Middle frontal gyrus (tissue), 1 donor: ENCODE results near the gene CCDC81.
"Not testable (repeated sequence)": the region's sequence is repeated elsewhere in the genome, so short reads cannot be mapped to it uniquely, and the experiment has no call there.

ENCODE experiments used
- DNase-seq: peaks from one replicate; pipeline ENCODE4 v3.0.0-alpha.2; 2015; ENCODE audit warnings: low spot score; ENCODE audit errors: extremely low spot score

CCDC81 gene

GRCh38 chr11:86374586-86374985 lies at the start of gene CCDC81:
TSS of gene CCDC81 (plus strand) at chr11:86374887. CDS start at chr11:86375164, 277 bp downstream.
- DNase-seq, result no peak

GRCh38 chr11:86335131-86335767 lies 39.4 kb upstream of the CCDC81 start:
- DNase-seq, result no peak

DNA sequence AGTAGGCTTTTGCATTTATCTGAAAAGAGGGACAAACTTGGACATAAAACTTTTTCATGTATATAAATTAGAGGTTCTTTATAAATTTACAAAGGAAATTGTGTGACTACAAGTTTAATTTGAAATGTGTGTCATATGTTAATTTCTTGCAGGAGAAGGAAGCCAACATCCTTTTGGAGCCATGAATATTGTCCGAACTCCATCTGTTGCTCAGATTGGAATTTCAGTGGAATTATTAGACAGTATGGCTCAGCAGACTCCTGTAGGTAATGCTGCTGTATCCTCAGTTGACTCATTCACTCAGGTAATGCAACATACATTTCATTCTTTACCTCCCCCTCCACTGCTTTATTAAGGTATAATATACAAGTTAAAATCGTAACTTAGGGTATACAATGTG lies 37.5 kb upstream of the CCDC81 start:
- no peak for DNase-seq

GRCh38 chr11:86341382-86341781 lies 33.3 kb upstream of the CCDC81 start:
- DNase-seq, result no peak

- no peak for DNase-seq
Observed at GRCh38 chr11:86346513-86346912, 28.2 kb upstream of the CCDC81 start.

DNA sequence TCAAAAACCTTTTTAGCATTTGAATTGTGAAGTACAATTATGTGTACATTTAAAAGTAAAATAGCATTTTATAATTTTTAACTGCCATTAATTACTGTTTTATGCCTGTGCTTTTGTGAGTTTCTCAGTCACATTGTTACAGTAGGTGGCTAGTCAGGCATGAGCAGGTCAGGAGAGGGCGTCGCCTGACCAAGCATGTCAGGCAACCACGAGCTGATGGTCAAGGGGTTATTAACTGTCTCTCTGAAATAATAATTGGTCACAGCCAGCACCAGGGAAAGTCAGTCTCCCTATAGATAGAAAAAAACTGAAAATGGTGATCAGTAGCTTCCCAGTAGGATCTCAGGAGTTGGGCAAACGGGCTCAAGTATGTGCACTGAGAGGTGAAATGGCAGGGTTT lies 19.4 kb upstream of the CCDC81 start:
- DNase-seq, result no peak

GRCh38 chr11:86357412-86357811 lies 17.3 kb upstream of the CCDC81 start:
- DNase-seq, result not testable (repeated sequence)

DNA sequence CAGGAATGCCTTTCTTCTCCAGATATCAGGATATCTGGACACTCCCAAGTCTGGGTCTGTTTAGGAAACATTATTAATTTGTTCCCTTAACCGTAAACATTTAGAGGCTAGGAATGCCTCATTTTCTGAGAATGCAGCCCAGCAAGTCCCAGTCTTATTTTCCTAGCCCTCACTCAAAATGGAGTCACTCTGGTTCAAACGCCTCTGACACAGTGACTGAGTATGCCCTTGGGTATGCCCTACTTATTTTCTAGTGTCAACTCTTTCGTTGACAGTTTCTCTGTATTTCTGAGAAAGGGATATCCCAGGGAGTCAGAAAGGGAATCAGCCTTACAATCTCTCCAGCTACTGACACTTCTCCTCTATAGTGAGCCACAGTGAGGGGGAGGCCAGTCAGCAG lies 16.0 kb upstream of the CCDC81 start:
- no peak for DNase-seq

DNA sequence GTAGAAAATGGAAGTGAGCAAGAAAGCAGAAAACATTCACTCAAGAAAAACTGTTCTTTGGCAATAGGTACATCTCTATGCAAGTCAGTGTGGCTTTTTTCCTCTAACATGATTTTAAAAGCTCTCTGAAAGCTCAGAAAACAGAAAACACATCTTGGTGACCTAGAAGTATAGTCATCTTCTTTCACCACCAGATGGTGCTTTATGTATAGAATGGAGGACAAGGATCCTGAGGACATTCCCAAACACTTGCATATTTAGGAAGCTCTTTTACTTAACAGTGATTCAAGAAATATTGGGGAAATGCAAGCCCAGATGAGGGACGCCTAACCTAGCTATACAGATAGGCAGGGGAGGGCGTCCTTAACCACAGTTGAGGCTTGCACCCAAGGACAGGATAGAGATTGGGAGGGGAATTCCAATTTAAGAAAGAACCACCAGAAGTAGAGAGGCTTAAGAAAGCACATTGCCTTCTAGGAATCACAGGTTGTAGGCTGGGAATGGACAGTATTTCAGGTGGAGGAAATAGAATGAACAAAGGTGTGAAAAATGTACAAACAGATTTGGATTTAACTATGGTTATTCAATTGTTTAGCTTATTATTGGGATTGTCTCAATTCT lies 13.8 kb upstream of the CCDC81 start:
- DNase-seq, result peak; percentile 29

DNA sequence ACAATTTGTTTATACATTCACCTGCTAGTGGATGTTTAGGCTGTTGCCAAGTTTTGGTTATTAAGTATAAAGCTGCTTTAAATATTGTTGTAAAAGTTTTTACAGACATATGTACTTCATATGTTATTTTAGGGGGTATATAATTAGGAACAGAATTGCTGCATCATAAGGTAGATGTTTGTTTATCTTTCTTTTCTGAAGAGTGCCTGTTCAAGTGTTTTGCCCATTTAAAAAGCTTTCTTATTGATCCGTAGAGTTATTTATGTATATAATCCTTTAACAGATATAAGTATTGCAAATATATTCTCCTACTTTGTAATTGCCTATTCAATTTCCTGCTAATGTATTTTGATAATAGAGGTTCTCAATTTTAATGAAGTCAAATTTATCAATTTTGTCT lies 11.3 kb upstream of the CCDC81 start:
- DNase-seq, result no peak

DNA sequence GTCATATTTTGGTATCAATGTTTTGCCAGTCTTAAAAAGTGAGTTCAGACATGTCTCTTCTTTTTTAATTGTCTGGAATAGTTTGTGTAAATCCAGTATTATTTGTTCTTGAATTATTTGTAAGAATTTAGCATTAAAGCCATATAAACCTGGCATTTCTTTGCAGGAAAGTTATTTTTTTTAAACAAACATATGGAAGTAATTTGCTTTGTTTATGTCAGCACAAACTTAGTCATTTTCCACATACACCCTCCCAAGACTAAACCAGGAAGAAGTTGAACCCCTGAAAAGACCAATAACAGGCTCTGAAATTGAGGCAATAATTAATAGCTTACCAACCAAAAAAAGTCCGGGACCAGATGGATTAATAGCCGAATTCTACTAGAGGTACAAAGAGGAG lies 9.1 kb upstream of the CCDC81 start:
- no peak for DNase-seq

- no peak for DNase-seq
Observed at GRCh38 chr11:86369668-86370067, 5.0 kb upstream of the CCDC81 start.

DNA sequence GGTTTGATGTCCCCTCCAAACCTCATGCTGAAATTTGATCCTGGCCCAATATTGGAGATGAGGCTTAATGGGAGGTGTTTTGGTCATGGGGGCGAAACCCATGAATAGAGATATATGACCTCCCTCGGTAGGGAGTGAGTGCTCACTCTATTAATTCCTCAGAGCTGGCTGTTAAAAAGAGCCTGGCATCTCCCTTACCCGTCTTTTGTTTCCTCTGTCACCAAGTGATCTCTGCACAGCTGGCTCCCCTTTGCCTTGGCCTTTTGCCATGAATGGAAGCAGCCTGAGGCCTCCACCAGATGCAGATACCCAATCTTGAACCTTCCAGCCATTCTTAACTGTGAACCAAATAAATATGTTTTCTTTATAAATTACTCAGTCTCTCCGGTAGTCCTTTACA lies 4.5 kb upstream of the CCDC81 start:
- no peak for DNase-seq

- DNase-seq, result no peak
Observed at GRCh38 chr11:86370922-86371594, 3.6 kb upstream of the CCDC81 start.

- no peak for DNase-seq
Observed at GRCh38 chr11:86372041-86372440, 2.6 kb upstream of the CCDC81 start.

DNA sequence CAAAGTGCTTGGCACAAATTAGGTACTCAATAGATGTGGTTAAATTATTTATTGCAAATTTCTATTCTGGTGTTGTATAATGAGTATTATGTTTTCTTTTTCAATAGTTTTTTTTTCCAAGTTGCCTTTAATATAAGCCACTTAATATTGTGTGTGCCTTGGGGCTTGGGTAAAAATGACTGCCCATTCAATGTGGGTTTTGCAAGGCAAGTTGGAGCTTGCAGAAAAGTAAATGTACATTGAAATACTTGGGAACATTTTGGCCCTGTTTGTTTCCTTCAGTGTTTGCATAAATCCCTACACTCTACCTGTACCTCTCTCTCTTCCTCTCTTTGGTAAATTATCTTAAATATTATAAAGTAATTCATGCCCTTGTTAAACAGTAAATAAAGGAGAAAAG lies 2.1 kb upstream of the CCDC81 start:
- no peak for DNase-seq

- DNase-seq, result no peak
Observed at GRCh38 chr11:86374069-86374468, 618 bp upstream of the CCDC81 start.

DNA sequence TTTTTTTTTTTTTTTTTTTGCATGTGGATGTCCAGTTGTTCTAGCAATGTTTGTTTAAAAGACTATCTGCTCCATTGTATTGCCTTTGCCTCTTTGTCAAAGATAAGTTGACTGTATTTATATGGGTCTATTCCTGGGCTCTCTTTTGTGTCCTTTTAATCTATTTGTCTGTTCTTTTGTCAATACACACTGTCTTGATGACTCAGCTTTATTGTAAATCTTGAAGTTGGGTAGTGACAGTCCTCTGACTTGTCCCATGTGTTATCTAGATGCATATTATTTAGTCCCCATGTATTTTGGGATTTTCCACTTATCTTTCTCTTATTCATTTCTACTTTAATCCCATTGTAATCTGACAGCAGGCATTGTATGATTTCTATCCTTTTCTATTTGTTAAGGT lies 3.3 kb downstream of the CCDC81 start:
- no peak for DNase-seq

GRCh38 chr11:86380295-86381059 lies 5.8 kb downstream of the CCDC81 start:
- DNase-seq, result no peak

DNA sequence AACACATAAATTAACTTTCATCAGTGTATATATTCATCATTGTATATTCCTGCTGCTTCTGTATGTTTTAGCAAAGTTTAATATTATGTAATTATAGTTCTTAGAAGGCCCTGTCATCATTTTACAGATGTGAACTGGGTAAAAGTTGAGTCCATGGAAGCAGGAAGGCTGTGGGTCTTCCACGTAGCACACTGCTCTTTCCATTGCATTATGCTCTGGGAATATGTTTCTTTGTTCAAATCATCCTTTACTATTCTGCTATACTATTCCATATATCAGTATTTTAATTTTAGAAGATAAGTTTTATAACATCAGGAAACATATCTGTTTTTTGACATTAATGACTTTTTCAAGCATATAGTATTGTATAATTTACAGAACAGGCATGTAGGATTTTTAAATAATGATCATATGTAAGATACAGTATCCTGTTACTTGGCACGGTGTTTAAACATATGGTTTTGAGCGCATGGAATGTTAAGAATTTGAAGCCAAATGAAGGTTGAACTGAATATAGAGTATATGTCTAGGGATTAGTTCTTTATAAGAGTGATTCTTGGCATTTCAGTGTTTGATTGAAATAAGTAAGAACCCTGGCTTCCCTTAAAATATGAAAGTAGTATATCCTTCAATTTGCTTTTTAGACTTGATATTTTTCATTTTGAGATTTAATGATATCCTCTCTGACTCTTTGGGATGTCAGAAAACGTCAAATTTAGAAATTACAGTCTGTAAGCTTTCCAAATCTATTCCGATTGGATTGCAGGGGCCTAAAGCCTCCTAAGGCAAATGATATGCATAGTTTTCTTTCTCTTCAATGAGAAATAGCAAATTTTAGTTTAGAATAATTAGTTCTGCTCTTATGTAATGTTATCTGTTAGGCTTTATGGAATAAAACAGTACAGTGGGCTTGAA lies 8.6 kb downstream of the CCDC81 start:
- no peak for DNase-seq

GRCh38 chr11:86386283-86386682 lies 11.6 kb downstream of the CCDC81 start:
- no peak for DNase-seq
